Eye (tissue), 1 donor: Measurements from ENCODE around the gene ICOSLG.
"Not testable (repeated sequence)": the region's sequence is repeated elsewhere in the genome, so short reads cannot be mapped to it uniquely, and the experiment has no call there.

Experiments used
- DNase-seq: peaks from one replicate; pipeline ENCODE4 v3.0.0-alpha.2; 2015

The ICOSLG gene

GRCh38 chr21:44220674-44221073 lies 20.1 kb downstream of the ICOSLG start:
- DNase-seq: not testable (repeated sequence)

GRCh38 chr21:44218461-44218860 lies 22.3 kb downstream of the ICOSLG start:
- DNase-seq: not testable (repeated sequence)

- not testable (repeated sequence) for DNase-seq
Measured at GRCh38 chr21:44211978-44212377, 28.8 kb downstream of the ICOSLG start.

GRCh38 chr21:44211574-44211973 lies 29.2 kb downstream of the ICOSLG start:
- not testable (repeated sequence) for DNase-seq

GRCh38 chr21:44207860-44208646 lies 32.7 kb downstream of the ICOSLG start:
- DNase-seq: not testable (repeated sequence)

- DNase-seq: not testable (repeated sequence)
Measured at GRCh38 chr21:44206698-44207676, 33.8 kb downstream of the ICOSLG start.

GRCh38 chr21:44206187-44206586 lies 34.6 kb downstream of the ICOSLG start:
- DNase-seq: not testable (repeated sequence)

GRCh38 chr21:44202590-44203299 lies 38.0 kb downstream of the ICOSLG start:
- DNase-seq: not testable (repeated sequence)

GRCh38 chr21:44199997-44200396 lies 40.7 kb downstream of the ICOSLG start:
- DNase-seq: not testable (repeated sequence)

GRCh38 chr21:44199448-44199847 lies 41.3 kb downstream of the ICOSLG start:
- DNase-seq: no peak

- not testable (repeated sequence) for DNase-seq
Measured at GRCh38 chr21:44197156-44197516, 43.6 kb downstream of the ICOSLG start.

- not testable (repeated sequence) for DNase-seq
Measured at GRCh38 chr21:44196212-44197155, 44.3 kb downstream of the ICOSLG start.

- not testable (repeated sequence) for DNase-seq
Measured at GRCh38 chr21:44194888-44195287, 45.9 kb downstream of the ICOSLG start.

GRCh38 chr21:44194451-44194850 lies 46.3 kb downstream of the ICOSLG start:
- not testable (repeated sequence) for DNase-seq

- not testable (repeated sequence) for DNase-seq
Measured at GRCh38 chr21:44193108-44193507, 47.6 kb downstream of the ICOSLG start.

- not testable (repeated sequence) for DNase-seq
Measured at GRCh38 chr21:44190349-44191271, 50.1 kb downstream of the ICOSLG start.

- DNase-seq: not testable (repeated sequence)
Measured at GRCh38 chr21:44184862-44185261, 55.9 kb downstream of the ICOSLG start.

GRCh38 chr21:44182202-44182601 lies 58.5 kb downstream of the ICOSLG start:
- DNase-seq: not testable (repeated sequence)

- not testable (repeated sequence) for DNase-seq
Measured at GRCh38 chr21:44181506-44181905, 59.2 kb downstream of the ICOSLG start.

- DNase-seq: not testable (repeated sequence)
Measured at GRCh38 chr21:44176127-44176526, 64.6 kb downstream of the ICOSLG start.
